GM19043 (cell line): ENCODE data around the gene PPIP5K1.
A peak's percentile ranks its signal among the peaks of the same experiment; 100 is the strongest.

Experiments
- ATAC-seq: cut with Tn5 transposase; IDR thresholded peaks from one replicate; pipeline ENCODE4 v1.9.1; 2021; ENCODE audit warnings: low read depth; ENCODE audit not compliant: unreplicated experiment

Gene PPIP5K1

GRCh38 chr15:43519196-43519595 lies 70.8 kb downstream of the PPIP5K1 start:
- no peak for ATAC-seq

- no peak for ATAC-seq
Measured at GRCh38 chr15:43518197-43518761, 71.7 kb downstream of the PPIP5K1 start.

GRCh38 chr15:43517354-43518196 lies 72.4 kb downstream of the PPIP5K1 start, which contains the start of gene MAP1A:
Gene MAP1A, plus strand, starts transcription at chr15:43517608. Its CDS starts 3,866 bp downstream, at chr15:43521474.
- no peak for ATAC-seq

GRCh38 chr15:43516801-43517353 lies 73.1 kb downstream of the PPIP5K1 start:
- ATAC-seq = no peak

GRCh38 chr15:43516185-43516584 lies 73.8 kb downstream of the PPIP5K1 start:
- no peak for ATAC-seq

GRCh38 chr15:43515741-43516140 lies 74.3 kb downstream of the PPIP5K1 start:
- ATAC-seq = no peak

GRCh38 chr15:43514241-43515057 lies 75.6 kb downstream of the PPIP5K1 start:
- ATAC-seq = no peak

- ATAC-seq = no peak
Measured at GRCh38 chr15:43513550-43513949, 76.5 kb downstream of the PPIP5K1 start.

GRCh38 chr15:43511012-43511885 lies 78.8 kb downstream of the PPIP5K1 start:
- no peak for ATAC-seq

- peak; percentile 93 for ATAC-seq
Measured at GRCh38 chr15:43510200-43511011, 79.6 kb downstream of the PPIP5K1 start.

- ATAC-seq = no peak
Measured at GRCh38 chr15:43509660-43510199, 80.3 kb downstream of the PPIP5K1 start.

GRCh38 chr15:43508991-43509659 lies 80.9 kb downstream of the PPIP5K1 start:
- no peak for ATAC-seq

GRCh38 chr15:43508421-43508820 lies 81.6 kb downstream of the PPIP5K1 start:
- no peak for ATAC-seq

GRCh38 chr15:43505738-43506137 lies 84.3 kb downstream of the PPIP5K1 start:
- ATAC-seq = no peak

GRCh38 chr15:43499635-43500034 lies 90.4 kb downstream of the PPIP5K1 start:
- no peak for ATAC-seq

GRCh38 chr15:43498990-43499389 lies 91.0 kb downstream of the PPIP5K1 start:
- no peak for ATAC-seq

GRCh38 chr15:43493703-43494472 lies 96.1 kb downstream of the PPIP5K1 start:
- ATAC-seq = no peak
